ENCODE measurements around the gene SLAMF7. TPM values are rescaled to one million over a fixed set of nuclear protein-coding genes. Genes with fewer than 3 reads are reported as not detected.
"Not testable (repeated sequence)": the region's sequence is repeated elsewhere in the genome, so short reads cannot be mapped to it uniquely, and the experiment has no call there.

SLAMF7 gene
- total and polyA plus RNA-seq, 8 donors = 0.12 to 6.5 (median 0.46) TPM

GRCh38 chr1:160779626-160780397, 40.8 kb downstream of the SLAMF7 start:
- ATAC-seq = no peak
- TF ChIP-seq, protein P1, sequence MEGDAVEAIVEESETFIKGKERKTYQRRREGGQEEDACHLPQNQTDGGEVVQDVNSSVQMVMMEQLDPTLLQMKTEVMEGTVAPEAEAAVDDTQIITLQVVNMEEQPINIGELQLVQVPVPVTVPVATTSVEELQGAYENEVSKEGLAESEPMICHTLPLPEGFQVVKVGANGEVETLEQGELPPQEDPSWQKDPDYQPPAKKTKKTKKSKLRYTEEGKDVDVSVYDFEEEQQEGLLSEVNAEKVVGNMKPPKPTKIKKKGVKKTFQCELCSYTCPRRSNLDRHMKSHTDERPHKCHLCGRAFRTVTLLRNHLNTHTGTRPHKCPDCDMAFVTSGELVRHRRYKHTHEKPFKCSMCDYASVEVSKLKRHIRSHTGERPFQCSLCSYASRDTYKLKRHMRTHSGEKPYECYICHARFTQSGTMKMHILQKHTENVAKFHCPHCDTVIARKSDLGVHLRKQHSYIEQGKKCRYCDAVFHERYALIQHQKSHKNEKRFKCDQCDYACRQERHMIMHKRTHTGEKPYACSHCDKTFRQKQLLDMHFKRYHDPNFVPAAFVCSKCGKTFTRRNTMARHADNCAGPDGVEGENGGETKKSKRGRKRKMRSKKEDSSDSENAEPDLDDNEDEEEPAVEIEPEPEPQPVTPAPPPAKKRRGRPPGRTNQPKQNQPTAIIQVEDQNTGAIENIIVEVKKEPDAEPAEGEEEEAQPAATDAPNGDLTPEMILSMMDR (IDR thresholded peaks at IDR 0.05) = peak in 2 of 4 donors; percentile 10 to 16
- FAIRE-seq = no peak
- no peak for DNase-seq
- Histone ChIP-seq H3K4me1 (peaks cover 12 to 19% (median 18%) of the 10 kb centered on the region in 3 donors), H3K27me3 (no peaks in the 10 kb centered on the region), H3K4me3 (no peak overlapping the region), H3K36me3 (no peaks in the 10 kb centered on the region), H3K9me3 (no peaks in the 10 kb centered on the region), H3K27ac (no peak overlapping the region)
- 92 to 96% methylated on average over 17 to 18 of the region's 18 CpGs for WGBS, 2 donors
- intact Hi-C loops (cut with DNase I) = no loop called here

GRCh38 chr1:160780398-160780755, 41.3 kb downstream of the SLAMF7 start:
- Histone ChIP-seq H3K9me3 (no peaks in the 10 kb centered on the region), H3K4me3 (no peak overlapping the region), H3K27ac (peak overlapping the region in 1 of 4 donors; percentile 78), H3K4me1 (peaks cover 12 to 19% (median 18%) of the 10 kb centered on the region in 3 donors), H3K27me3 (no peaks in the 10 kb centered on the region), H3K36me3 (no peaks in the 10 kb centered on the region)
- 71 to 74% methylated on average over 2 of the region's 2 CpGs for WGBS, 2 donors
- no peak for FAIRE-seq
- DNase-seq = no peak
- TF ChIP-seq, protein P1 (IDR thresholded peaks at IDR 0.05) = no peak
- ATAC-seq = no peak
- intact Hi-C loops (cut with DNase I) = no loop called here

GRCh38 chr1:160781186-160781766, 42.2 kb downstream of the SLAMF7 start:
- DNase-seq (peak in 3 of 6 donors; percentile 60 to 80 (median 75)), ATAC-seq (peak; percentile 91 to 95 (median 93)), FAIRE-seq (no peak)
- Histone ChIP-seq H3K4me1 (peaks cover 12 to 19% (median 18%) of the 10 kb centered on the region in 3 donors), H3K27me3 (no peaks in the 10 kb centered on the region), H3K27ac (peak overlapping the region; percentile 29 to 78 (median 68)), H3K36me3 (no peaks in the 10 kb centered on the region), H3K9me3 (no peaks in the 10 kb centered on the region), H3K4me3 (no peak overlapping the region)
- intact Hi-C loops (cut with DNase I) = no loop called here
- WGBS, 2 donors = 32 to 37% methylated on average over 8 of the region's 8 CpGs
- TF ChIP-seq, protein P1 (IDR thresholded peaks at IDR 0.05) = no peak

- intact Hi-C loops (cut with DNase I) = no loop called here
- Histone ChIP-seq H3K9me3 (no peaks in the 10 kb centered on the region), H3K4me3 (no peak overlapping the region), H3K4me1 (peaks cover 12 to 19% (median 18%) of the 10 kb centered on the region in 3 donors), H3K36me3 (no peaks in the 10 kb centered on the region), H3K27me3 (no peaks in the 10 kb centered on the region), H3K27ac (peak overlapping the region; percentile 29 to 78 (median 68))
- ATAC-seq (peak; percentile 70 to 79 (median 79)), DNase-seq (peak in 3 of 6 donors; percentile 29 to 48 (median 42)), FAIRE-seq (no peak)
- 50% methylated on average over 9 of the region's 9 CpGs for WGBS, 2 donors
- TF ChIP-seq, protein P1 (IDR thresholded peaks at IDR 0.05) = no peak
Observed at GRCh38 chr1:160781914-160782689, 43.1 kb downstream of the SLAMF7 start.

DNA sequence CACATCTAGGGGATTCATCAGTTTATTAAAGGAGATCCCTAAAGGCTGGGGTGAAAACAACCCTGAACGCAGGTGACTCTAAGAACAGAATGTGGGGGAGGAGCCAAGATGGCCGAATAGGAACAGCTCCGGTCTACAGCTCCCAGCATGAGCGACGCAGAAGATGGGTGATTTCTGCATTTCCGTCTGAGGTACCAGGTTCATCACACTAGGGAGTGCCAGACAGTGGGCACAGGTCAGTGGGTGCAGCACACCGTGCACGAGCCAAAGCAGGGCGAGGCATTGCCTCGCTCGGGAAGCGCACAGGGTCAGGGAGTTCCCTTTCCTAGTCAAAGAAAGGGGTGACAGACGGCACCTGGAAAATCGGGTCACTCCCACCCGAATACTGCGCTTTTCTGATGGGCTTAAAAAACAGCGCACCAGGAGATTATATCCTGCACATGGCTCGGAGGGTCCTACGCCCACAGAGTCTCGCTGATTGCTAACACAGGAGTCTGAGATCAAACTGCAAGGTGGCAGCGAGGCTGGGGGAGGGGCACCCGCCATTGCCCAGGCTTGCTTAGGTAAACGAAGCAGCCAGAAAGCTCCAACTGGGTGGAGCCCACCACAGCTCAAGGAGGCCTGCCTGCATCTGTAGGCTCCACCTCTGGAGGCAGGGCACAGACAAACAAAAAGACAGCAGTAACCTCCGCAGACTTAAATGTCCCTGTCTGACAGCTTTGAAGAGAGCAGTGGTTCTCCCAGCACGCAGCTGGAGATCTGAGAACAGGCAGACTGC, 44.1 kb downstream of the SLAMF7 start:
- WGBS, 2 donors = 89 to 93% methylated on average over 17 to 24 of the region's 25 CpGs
- DNase-seq; H3K36me3 ChIP-seq; intact Hi-C loops (cut with DNase I); H3K9me3 ChIP-seq; H3K4me3 ChIP-seq; FAIRE-seq; H3K27me3 ChIP-seq; ATAC-seq; H3K27ac ChIP-seq: not testable (repeated sequence)
- peaks cover 12 to 19% (median 18%) of the 10 kb centered on the region in 3 donors for H3K4me1 ChIP-seq

Data from pancreas (tissue), 10 donors.